CD4-positive, alpha-beta T cell treated with Interleukin-4 for 1 hour (primary cell): ENCODE measurements around the gene PCIF1.
"Not testable (repeated sequence)": the region's sequence is repeated elsewhere in the genome, so short reads cannot be mapped to it uniquely, and the experiment has no call there.

Source experiments
- DNase-seq, 2 donors: peaks; one replicate each; pipeline ENCODE4 v3.0.0-alpha.2; 2020 to 2022

The PCIF1 gene

GRCh38 chr20:45924391-45925261, 9.9 kb upstream of the PCIF1 start:
- DNase-seq = no peak

DNA sequence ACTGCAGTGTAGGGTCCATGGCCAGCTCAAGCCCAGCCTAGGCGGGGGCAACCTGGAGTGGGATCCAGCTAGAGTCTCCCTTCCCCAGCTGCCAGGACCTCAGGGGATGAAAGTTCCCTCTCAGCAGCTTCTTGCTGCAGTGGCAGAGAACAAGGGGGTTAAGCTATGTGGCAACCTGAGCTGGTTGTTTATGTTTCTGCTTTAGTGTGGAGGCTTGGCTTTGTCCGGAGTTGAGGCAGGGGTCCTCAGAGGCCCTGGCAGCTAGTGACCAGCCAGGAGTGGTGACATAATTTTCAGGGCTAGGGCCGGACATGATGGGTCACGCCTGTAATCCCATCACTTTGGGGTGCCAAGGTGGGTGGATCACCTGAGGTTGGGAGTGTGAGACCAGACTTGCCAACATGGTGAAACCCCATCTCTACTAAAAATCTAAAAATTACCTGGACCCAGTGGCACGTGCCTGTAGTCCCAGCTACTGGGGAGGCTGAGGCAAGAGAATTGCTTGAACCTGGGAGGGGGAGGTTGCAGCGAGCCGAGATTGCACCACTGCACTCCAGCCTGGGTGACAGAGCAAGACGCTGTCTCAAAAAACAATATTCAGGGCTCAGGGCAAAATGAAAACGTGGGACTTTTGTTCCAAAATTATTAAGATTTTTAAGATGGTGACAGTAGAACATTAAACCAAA, 8.5 kb upstream of the PCIF1 start:
- no peak for DNase-seq

- DNase-seq = no peak
Observed at GRCh38 chr20:45926731-45927070, 7.8 kb upstream of the PCIF1 start.

DNA sequence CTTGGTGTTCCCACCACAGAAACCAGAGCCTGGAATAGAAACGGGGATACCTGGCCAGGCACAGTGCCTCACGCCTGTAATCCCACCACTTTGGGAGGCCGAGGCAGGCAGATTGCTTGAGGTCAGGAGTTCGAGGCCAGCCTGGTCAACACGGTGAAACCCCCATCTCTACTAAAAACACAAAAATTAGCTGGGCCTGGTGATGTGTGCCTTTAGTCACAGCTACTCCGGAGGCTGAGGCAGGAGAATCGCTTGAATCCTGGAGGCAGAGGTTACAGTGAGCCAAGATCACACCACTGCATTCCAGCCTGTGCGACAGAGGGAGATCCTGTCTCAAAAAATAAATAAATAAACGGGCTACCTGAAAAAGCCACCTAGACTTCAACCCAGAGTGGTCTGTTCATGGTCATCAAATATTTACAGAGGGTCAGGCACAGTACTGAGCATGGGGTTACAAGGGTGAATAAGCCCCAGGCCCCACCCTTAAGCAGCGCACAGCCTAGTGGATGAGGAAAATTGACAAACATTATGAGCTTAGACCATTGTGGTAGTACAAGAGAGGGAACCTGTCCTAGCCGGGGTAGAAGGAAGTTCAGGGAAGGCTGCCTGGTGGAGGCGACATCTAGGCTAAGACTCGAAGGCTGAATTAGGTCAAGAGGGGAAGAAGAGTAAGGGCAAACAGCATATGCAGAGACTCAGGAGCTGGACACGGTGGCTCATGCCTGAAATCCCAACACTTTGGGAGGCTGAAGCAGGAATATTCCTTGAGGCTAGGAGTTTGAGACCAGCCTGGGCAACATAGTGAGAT, 7.2 kb upstream of the PCIF1 start:
- no peak for DNase-seq

- DNase-seq = not testable (repeated sequence)
Observed at GRCh38 chr20:45931680-45932079, 2.8 kb upstream of the PCIF1 start.

DNA sequence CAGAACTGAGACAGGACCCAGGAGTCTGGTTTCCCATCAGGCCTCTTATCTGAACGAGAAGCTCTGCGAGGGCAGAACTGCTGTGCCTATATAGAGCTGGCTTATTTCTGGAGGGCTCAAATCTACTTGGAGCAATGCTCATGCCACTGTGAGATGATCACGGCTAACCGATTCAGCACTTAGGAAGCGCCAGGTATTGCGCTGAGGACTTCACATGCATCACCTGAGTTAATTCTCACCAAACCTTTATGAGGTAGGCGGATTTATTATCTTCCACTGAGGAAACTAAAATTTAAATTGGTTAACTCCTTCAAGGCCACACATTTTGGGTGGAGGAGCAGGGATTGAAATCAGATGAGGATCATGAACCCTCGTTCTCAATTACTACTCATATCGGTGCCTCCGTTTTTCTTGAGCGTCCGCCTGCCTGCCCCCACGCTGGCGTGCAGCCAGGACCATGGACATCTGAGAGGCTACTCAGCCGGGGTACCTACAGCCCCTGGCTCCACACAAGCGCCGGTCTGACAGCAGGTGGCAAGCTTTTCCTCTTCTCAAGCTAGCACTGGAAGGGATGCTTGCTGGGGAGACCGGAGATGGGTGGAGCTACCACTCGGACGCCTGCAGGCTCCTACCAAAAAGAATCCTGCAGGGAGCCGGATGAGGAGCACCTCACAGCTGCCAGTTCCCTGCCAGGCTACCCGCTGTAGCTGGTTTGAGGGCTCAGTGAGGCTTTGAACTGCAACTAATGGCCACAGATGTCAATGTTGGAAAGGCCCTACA, 1.0 kb upstream of the PCIF1 start:
- peak; percentile 67 to 72 for DNase-seq

- DNase-seq = peak in 1 of 2 donors; percentile 58
Observed at GRCh38 chr20:45934046-45934585, 367 bp upstream of the PCIF1 start.

GRCh38 chr20:45935416-45936046, 1.0 kb downstream of the PCIF1 start:
- DNase-seq = no peak

- peak in 1 of 2 donors; percentile 31 for DNase-seq
Observed at GRCh38 chr20:45937765-45938164, 3.3 kb downstream of the PCIF1 start.

DNA sequence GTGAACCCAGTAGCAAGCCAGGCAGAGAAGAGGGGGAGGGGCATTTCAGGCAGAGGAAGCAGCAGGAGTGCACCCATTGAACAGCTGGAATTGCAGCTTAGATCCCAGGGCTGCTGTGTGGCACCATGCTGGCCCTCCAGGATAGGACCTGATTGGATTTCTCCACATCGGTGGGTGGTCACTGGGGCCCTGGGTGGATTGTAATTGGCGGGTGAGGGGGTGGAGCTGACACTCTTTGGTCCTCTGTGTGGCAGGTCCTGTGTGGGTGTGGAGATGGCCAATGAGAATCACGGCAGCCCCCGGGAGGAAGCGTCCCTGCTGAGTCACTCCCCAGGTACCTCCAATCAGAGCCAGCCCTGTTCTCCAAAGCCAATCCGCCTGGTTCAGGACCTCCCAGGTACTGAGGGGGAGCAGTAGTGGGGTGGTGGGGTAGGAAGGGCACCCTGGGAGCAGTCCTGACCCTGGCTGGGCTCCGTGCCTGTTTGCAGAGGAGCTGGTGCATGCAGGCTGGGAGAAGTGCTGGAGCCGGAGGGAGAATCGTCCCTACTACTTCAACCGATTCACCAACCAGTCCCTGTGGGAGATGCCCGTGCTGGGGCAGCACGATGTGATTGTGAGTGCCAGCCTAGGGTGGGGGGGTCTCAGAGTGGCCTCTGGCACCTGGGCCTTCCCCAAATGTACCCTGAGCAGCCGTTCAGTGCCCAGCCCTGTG, 4.4 kb downstream of the PCIF1 start:
- DNase-seq = no peak

- no peak for DNase-seq
Observed at GRCh38 chr20:45940053-45940452, 5.6 kb downstream of the PCIF1 start.

- DNase-seq = no peak
Observed at GRCh38 chr20:45940469-45940868, 6.0 kb downstream of the PCIF1 start.

DNA sequence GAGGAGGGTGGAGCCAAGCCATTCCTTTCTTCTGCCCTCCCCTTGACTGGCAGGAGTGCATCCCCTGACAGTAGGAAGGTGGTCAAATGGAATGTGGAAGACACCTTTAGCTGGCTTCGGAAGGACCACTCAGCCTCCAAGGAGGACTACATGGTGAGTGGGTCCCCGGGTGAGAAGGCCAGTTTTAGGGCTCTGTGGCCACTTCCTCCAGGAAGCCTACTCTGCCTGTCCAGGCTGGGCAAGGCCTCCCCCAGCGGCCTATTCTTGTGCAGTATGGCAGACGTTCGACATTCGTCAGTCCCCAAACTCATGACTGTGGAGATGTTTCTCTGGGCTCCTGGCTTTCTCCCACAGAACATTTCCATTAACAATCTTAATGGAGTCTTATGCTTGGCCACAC, 9.1 kb downstream of the PCIF1 start:
- DNase-seq = no peak

- peak in 1 of 2 donors; percentile 33 for DNase-seq
Observed at GRCh38 chr20:45944151-45944964, 9.9 kb downstream of the PCIF1 start.

DNA sequence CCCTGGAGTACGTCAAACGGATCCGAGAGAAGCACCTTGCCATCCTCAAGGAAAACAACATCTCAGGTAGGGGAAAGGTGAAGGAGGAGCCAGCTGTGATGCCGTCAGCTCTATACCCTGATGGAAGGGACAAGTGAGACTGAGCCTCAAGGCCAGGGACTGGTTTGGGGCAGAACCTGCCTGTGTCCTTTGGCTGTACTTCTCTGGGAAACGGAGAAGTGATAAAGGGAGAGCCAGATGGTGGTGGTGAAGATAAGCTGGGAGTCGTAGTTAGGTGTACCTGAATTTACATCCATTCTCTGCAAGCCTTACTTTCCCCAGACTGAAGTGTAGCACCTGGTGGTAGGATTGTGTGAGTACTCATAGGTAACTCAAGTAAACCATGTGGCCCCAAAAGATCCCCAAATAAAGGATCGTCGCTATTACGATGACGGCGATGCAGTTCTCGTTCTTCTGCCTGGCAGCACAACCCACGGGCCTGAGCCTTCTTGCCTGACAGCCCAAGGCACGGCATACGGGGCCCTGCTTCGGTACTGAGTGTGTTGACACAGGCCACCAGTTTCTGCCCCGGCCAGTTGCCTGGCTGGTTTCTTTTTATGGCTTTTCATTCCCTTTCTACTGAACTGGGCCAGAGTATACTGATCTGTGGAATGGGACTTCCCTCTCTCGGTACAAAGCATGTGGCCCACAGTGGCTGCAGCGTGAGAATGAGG, 10.6 kb downstream of the PCIF1 start:
- no peak for DNase-seq

DNA sequence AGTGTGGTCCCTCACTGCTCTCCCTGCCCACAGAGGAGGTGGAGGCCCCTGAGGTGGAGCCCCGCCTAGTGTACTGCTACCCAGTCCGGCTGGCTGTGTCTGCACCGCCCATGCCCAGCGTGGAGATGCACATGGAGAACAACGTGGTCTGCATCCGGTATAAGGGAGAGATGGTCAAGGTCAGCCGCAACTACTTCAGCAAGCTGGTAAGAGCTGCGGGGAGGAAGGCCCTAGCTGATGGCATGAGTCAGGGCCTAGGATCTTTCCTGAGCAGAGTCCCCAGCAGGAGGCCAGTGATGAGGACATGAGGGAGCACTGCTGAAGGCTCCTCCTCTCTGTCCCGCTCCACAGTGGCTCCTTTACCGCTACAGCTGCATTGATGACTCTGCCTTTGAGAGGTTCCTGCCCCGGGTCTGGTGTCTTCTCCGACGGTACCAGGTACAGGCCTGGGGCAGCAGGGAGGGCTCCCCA, 11.2 kb downstream of the PCIF1 start:
- peak in 1 of 2 donors; percentile 38 for DNase-seq

DNA sequence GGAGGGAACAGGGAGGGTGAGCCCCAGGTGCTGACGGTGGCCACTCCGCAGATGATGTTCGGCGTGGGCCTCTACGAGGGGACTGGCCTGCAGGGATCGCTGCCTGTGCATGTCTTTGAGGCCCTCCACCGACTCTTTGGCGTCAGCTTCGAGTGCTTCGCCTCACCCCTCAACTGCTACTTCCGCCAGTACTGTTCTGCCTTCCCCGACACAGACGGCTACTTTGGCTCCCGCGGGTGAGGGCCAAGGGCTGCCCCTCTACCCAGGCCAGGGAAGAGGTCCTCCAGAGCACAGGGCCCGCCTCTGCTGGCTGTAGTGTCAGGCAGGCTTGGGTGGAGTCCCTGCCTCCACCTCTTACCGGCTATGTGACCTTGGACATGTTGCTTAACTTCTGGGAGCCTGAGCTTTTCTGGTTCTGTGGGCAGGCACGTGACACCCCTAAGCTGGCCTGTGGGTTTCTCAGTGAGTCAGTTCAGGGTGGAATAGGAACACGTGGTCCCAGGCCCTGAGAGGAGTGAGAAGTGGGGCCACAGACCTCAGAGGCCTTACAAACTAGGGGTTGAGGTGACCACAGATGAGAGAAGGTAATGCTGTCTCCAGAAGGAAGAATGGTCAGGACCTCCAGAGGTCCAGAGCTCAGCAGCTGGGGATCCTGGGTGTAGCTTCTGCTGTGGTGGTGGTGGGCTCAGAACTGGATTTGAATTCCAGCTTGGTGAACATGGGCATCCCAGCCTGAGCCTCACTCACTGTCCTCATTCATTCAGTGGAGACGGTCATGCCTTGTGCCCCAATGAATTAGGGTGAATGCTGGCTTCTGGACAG, 11.9 kb downstream of the PCIF1 start:
- DNase-seq = peak; percentile 45 to 81

DNA sequence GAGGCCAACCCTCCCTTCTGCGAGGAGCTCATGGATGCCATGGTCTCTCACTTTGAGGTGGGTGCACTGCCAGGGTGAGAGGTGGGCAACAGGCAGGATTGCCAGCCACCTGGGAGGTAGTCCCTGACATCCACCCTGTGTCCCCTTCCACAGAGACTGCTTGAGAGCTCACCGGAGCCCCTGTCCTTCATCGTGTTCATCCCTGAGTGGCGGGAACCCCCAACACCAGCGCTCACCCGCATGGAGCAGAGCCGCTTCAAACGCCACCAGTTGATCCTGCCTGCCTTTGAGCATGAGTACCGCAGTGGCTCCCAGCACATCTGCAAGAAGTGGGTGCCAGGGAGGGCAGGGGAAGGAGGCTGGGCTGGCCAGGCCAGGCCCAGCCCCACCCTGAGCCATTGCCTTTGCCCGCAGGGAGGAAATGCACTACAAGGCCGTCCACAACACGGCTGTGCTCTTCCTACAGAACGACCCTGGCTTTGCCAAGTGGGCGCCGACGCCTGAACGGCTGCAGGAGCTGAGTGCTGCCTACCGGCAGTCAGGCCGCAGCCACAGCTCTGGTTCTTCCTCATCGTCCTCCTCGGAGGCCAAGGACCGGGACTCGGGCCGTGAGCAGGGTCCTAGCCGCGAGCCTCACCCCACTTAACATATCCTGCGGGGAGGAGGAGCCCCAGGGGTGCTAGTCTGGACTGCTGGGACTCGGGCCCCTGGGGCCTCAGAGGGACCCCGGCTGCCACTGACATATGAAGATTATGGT, 12.8 kb downstream of the PCIF1 start:
- no peak for DNase-seq
